ENCODE data around the gene PCNX3. TPM values are rescaled to one million over a fixed set of nuclear protein-coding genes. Genes with fewer than 3 reads are reported as not detected.
A peak's percentile ranks its signal among the peaks of the same experiment; 100 is the strongest.

PCNX3 gene
- polyA plus RNA-seq, 3 donors, result 0.58 to 36.4 (median 1.7) TPM

- Histone ChIP-seq H3K27ac (ENCODE audit: low read depth in 1 of 2, low read length in 2 of 2) (peak overlapping the region; percentile 1 to 42), H3K27me3 (ENCODE audit: control insufficient read depth in 2 of 2, insufficient read depth in 2 of 2, low read length in 2 of 2) (no peaks in the 10 kb centered on the region), H3K79me2 (ENCODE audit: insufficient read depth, low read length) (peaks cover 97% of the 10 kb centered on the region), H3K9ac (ENCODE audit: insufficient read depth, low read length, poor library complexity, severe bottlenecking) (no peak overlapping the region), H3K4me1 (ENCODE audit: control insufficient read depth in 1 of 2, insufficient read depth in 2 of 2, low read length in 2 of 2) (peaks cover 41 to 68% of the 10 kb centered on the region in 2 donors), H3K36me3 (replicated peaks in 1 of 2; ENCODE audit: control insufficient read depth in 1 of 2, insufficient read depth in 2 of 2, low read length in 2 of 2) (peaks cover 77 to 82% of the 10 kb centered on the region in 2 donors), H4K20me1 (ENCODE audit: insufficient read depth, low read length) (peaks cover 96% of the 10 kb centered on the region), H2AFZ (ENCODE audit: insufficient read depth, low read depth, low read length, poor library complexity, severe bottlenecking) (no peak overlapping the region), H3K9me3 (replicated peaks in 1 of 2; ENCODE audit: control insufficient read depth in 1 of 2, insufficient read depth in 1 of 2, low read length in 2 of 2) (no peaks in the 10 kb centered on the region), H3K4me2 (replicated peaks; ENCODE audit: extremely low read depth, low read length, poor library complexity, severe bottlenecking) (no peak overlapping the region), H3K4me3 (replicated peaks in 1 of 3; ENCODE audit: low read depth in 2 of 3, low read length in 3 of 3) (no peak overlapping the region)
- Mint-ChIP-seq H3K4me1 (peaks cover 61% of the 10 kb centered on the region), H3K27me3 (ENCODE audit: low read depth in 3 of 3) (peaks cover 0 to 2% (median 0%) of the 10 kb centered on the region in 3 donors), H3K4me3 (no peak overlapping the region), H3K9me3 (peaks cover 0 to 2% (median 0%) of the 10 kb centered on the region in 7 donors), H3K36me3 (peaks cover 69 to 79% of the 10 kb centered on the region in 2 donors), H3K27ac (peak overlapping the region in 6 of 7 donors; percentile 22 to 82 (median 68))
- TF ChIP-seq, protein P1, sequence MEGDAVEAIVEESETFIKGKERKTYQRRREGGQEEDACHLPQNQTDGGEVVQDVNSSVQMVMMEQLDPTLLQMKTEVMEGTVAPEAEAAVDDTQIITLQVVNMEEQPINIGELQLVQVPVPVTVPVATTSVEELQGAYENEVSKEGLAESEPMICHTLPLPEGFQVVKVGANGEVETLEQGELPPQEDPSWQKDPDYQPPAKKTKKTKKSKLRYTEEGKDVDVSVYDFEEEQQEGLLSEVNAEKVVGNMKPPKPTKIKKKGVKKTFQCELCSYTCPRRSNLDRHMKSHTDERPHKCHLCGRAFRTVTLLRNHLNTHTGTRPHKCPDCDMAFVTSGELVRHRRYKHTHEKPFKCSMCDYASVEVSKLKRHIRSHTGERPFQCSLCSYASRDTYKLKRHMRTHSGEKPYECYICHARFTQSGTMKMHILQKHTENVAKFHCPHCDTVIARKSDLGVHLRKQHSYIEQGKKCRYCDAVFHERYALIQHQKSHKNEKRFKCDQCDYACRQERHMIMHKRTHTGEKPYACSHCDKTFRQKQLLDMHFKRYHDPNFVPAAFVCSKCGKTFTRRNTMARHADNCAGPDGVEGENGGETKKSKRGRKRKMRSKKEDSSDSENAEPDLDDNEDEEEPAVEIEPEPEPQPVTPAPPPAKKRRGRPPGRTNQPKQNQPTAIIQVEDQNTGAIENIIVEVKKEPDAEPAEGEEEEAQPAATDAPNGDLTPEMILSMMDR (IDR thresholded peaks at IDR 0.05), result no peak
- WGBS (ENCODE audit: insufficient coverage), result 100% methylated on average over 3 of the region's 3 CpGs
- intact Hi-C loops (cut with micrococcal nuclease), result no loop called here
- DNase-seq, result no peak
Observed at GRCh38 chr11:65581928-65582327, 33.6 kb upstream of the PCNX3 start.

DNA sequence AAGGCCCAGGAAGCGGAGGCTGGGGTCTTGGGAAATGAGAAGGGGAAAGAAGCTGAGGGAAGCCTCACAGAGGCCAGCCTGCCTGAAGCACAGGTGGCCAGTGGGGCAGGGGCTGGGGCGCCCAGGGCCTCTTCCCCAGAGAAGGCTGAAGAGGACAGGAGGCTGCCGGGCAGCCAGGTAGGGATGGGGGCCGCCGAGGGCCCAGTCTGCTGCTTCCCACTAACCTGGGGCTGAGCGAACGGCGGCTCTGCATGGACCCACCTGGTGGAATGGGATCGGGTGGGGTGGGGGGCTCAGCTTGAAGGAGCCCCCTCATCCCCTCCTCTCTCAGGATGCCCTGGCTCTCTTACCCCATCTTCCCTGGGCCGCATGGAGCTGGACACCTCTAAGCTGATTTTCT is 32.0 kb upstream of the PCNX3 start:
- DNase-seq, result no peak
- peaks cover 65 to 81% of the 10 kb centered on the region in 2 donors for H3K36me3 Mint-ChIP-seq
- Histone ChIP-seq H3K4me2 (replicated peaks; ENCODE audit: extremely low read depth, low read length, poor library complexity, severe bottlenecking) (no peak overlapping the region), H3K79me2 (ENCODE audit: insufficient read depth, low read length) (peaks cover 91% of the 10 kb centered on the region), H2AFZ (ENCODE audit: insufficient read depth, low read depth, low read length, poor library complexity, severe bottlenecking) (no peak overlapping the region), H3K36me3 (replicated peaks in 1 of 2; ENCODE audit: control insufficient read depth in 1 of 2, insufficient read depth in 2 of 2, low read length in 2 of 2) (peaks cover 70 to 77% of the 10 kb centered on the region in 2 donors), H3K9ac (ENCODE audit: insufficient read depth, low read length, poor library complexity, severe bottlenecking) (no peak overlapping the region), H3K27ac (ENCODE audit: low read depth in 1 of 2, low read length in 2 of 2) (peak overlapping the region; percentile 11 to 50), H3K9me3 (replicated peaks in 1 of 2; ENCODE audit: control insufficient read depth in 1 of 2, insufficient read depth in 1 of 2, low read length in 2 of 2) (no peaks in the 10 kb centered on the region), H4K20me1 (ENCODE audit: insufficient read depth, low read length) (peaks cover 97% of the 10 kb centered on the region), H3K4me3 (replicated peaks in 1 of 3; ENCODE audit: low read depth in 2 of 3, low read length in 3 of 3) (no peak overlapping the region), H3K27me3 (ENCODE audit: control insufficient read depth in 2 of 2, insufficient read depth in 2 of 2, low read length in 2 of 2) (no peaks in the 10 kb centered on the region), H3K4me1 (ENCODE audit: control insufficient read depth in 1 of 2, insufficient read depth in 2 of 2, low read length in 2 of 2) (peaks cover 47 to 68% of the 10 kb centered on the region in 2 donors)
- TF ChIP-seq, protein P1 (IDR thresholded peaks at IDR 0.05), result no peak
- H3K4me3 Mint-ChIP-seq, result no peak overlapping the region
- H3K4me1 Mint-ChIP-seq, result peaks cover 67% of the 10 kb centered on the region
- WGBS (ENCODE audit: insufficient coverage), result 92% methylated on average over 1 of the region's 10 CpGs
- H3K9me3 Mint-ChIP-seq, result no peaks in the 10 kb centered on the region
- peak overlapping the region in 5 of 7 donors; percentile 44 to 79 (median 72) for H3K27ac Mint-ChIP-seq
- peaks cover 0 to 2% (median 0%) of the 10 kb centered on the region in 3 donors for H3K27me3 Mint-ChIP-seq (ENCODE audit: low read depth in 3 of 3)
- intact Hi-C loops (cut with micrococcal nuclease), result no loop called here
